ENCODE results near the gene KLHL6.

KLHL6 gene

DNA sequence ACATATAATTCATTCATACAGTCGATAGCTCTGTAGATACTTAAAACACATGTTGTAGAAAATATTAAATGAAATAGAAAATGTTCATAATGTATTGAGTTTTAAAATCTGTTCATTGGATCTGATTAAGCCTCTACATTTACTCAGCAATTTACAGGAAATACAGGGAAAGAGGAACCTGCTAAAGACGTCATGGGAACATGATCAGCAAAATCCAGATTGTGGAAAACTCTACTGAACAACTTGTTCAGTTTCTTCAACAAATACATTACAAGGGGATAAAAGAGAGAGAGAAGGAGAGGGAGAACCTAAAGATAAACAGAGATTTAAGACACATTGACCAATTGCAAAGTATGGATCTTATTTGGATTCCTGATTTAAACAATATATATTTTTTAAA is 46.7 kb downstream of the KLHL6 start:
- H3K4me3 ChIP-seq (ENCODE audit: low read depth, low read length) = no peak overlapping the region
- TF ChIP-seq, protein P1, sequence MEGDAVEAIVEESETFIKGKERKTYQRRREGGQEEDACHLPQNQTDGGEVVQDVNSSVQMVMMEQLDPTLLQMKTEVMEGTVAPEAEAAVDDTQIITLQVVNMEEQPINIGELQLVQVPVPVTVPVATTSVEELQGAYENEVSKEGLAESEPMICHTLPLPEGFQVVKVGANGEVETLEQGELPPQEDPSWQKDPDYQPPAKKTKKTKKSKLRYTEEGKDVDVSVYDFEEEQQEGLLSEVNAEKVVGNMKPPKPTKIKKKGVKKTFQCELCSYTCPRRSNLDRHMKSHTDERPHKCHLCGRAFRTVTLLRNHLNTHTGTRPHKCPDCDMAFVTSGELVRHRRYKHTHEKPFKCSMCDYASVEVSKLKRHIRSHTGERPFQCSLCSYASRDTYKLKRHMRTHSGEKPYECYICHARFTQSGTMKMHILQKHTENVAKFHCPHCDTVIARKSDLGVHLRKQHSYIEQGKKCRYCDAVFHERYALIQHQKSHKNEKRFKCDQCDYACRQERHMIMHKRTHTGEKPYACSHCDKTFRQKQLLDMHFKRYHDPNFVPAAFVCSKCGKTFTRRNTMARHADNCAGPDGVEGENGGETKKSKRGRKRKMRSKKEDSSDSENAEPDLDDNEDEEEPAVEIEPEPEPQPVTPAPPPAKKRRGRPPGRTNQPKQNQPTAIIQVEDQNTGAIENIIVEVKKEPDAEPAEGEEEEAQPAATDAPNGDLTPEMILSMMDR (IDR thresholded peaks at IDR 0.05; ENCODE audit: low read depth, low read length) = no peak

DNA sequence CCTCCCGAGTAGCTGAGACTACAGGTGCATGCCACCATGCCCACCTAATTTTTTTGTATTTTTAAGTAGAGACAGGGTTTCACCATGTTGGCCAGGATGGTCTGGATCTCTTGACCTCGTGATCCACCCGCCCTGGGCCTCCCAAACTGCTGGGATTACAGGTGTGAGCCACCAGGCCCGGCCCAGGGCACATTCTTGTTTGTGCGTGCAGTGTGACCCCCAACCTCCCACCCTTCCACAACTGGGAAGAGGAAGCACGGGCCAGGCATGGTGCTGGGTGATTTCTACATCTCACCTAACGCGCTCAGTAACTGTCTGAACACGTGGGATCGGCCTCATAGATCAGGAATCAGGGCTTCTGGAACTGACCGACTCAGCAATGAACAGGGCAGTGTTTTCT is 48.0 kb downstream of the KLHL6 start:
- TF ChIP-seq, protein P1 (IDR thresholded peaks at IDR 0.05; ENCODE audit: low read depth, low read length) = no peak
- H3K4me3 ChIP-seq (ENCODE audit: low read depth, low read length) = no peak overlapping the region

DNA sequence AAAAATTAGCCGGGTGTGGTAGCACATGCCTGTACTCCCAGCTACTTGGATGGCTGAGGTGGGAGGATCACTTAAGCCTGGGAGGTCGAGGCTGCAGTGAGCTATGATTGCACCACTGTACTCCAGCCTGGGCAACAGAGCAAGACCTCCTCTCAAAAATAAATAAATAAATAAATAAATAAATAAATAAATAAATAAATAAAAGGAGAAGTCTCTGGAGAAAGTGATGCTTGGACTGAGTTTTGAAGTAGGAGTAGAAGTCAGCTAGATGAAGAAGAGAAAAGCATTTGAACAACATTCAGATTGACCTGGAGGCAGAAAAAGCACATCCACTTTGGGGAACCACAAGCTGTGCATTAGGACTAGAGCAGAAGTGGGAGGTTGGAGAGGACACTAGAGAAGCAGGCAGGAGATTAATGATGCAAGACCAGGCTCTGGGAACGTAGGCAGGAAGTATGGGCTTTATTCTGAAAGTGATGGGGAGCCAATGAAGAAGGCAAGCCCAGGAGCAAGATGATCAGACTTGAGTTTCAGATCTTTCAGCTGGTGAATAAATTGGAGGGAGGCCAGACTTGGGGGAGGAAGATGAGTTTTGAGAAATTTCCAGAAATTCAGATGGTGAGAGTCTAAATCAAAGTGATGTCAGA is 48.7 kb downstream of the KLHL6 start:
- TF ChIP-seq, protein P1 (IDR thresholded peaks at IDR 0.05; ENCODE audit: low read depth, low read length) = no peak
- no peak overlapping the region for H3K4me3 ChIP-seq (ENCODE audit: low read depth, low read length)

DNA sequence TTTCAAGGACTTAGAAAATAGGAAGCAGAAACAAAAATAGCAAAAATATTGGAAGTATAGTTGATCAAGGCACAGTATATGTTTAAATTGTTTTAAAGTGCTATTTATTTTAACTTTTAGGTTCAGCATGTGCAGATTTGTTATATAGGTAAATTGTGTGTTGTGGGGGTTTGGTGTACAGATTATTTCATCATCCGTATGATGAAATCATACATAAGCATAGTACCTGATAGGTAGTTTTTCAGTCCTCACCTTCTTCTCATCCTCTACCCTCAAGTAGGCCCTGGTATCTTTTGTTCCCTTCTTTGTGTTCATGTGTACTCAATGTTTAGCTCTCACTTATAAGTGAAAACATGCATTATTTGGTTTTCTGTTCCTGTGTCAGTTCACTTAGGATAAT is 50.9 kb downstream of the KLHL6 start:
- no peak overlapping the region for H3K4me3 ChIP-seq (ENCODE audit: low read depth, low read length)
- TF ChIP-seq, protein P1 (IDR thresholded peaks at IDR 0.05; ENCODE audit: low read depth, low read length) = no peak

DNA sequence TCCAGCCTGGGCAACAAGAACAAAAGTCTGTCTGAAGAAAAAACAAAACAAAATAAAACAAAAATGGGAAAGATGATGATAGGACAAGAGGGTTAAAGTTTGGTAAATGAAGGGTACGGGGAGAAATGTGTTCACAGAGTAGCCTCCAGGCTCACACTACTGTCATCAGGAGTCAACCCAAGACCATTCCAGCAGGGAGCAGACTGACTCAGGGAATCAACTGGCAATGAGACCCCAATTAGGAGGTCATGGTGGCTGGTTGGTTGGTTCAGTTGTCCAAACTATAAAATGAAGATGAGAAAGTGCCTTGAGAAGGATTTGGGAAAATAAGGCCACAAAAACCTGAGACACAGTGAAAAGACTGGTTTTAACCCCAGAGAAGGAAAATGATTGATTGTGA is 51.8 kb downstream of the KLHL6 start:
- TF ChIP-seq, protein P1 (IDR thresholded peaks at IDR 0.05; ENCODE audit: low read depth, low read length) = no peak
- no peak overlapping the region for H3K4me3 ChIP-seq (ENCODE audit: low read depth, low read length)

DNA sequence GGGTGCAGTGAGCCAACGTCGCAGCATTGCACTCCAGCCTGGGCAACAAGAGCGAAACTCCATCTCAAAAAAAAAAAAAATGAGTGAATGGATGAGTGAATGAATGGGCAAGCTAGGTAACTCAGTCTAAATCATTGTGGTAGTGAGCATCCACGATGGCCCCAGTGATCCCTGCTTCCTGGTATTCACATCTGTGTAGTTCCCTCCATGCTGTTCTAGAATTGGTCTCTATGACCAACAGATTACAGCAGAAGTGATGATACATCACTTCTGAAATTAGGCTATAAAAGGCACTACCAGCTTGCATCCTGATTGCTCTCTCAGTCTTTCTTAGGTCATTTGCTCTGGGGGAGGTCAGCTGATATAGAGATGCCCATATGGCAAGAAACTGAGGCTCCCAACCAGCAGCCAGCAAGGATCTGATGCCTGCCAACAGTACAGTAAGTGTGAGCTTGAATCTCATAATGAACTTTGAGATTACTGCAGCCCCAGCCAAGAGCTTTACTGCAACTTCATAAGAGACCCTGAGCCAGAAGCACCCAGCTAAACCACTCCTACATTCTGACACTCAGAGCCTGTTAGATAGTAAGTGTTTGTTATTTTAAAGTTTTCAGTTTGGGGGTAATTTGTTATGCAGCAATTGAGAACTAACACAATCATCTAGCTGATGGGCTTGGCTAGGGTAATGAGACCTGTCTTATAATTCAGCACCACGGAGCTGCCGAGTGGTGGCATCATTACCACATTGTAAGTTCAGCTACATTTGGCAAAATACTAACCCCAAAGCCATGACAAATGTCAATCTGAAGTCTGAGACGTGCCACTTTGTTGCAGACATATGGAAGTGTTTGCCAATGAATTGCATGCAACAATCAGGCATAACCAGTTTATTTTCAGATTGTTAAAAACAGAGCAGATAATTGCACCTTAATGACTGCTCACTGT is 53.0 kb downstream of the KLHL6 start:
- TF ChIP-seq, protein P1 (IDR thresholded peaks at IDR 0.05; ENCODE audit: low read depth, low read length) = no peak
- H3K4me3 ChIP-seq (ENCODE audit: low read depth, low read length) = no peak overlapping the region

All from WI38 (cell line).